Ovary (tissue), 3 donors: ENCODE results near the gene SF3A1.
"Not testable (repeated sequence)": the region's sequence is repeated elsewhere in the genome, so short reads cannot be mapped to it uniquely, and the experiment has no call there.

Source experiments
- CTCF ChIP-seq, 3 donors: fragments of 450-650 bp in 2 of 3; fragments of 200-600 bp in 1 of 3; IDR thresholded peaks; one replicate each; pipeline versions ENCODE4 v1.5.1 to v1.8.0; 2016 to 2022; ENCODE audit warnings: antibody characterized with exemption in 3 of 3, mild to moderate bottlenecking in 1 of 3
- EP300 ChIP-seq: sonication (generic); formaldehyde crosslinking; IDR thresholded peaks from one replicate; pipeline ENCODE4 v1.6.1; 2017; ENCODE audit warnings: antibody characterized with exemption
- POLR2A ChIP-seq: fragments of 450-650 bp; IDR thresholded peaks from one replicate; pipeline ENCODE4 v1.6.1; 2017; ENCODE audit warnings: antibody characterized with exemption, mild to moderate bottlenecking, moderate library complexity
- donor health status: DM: no; HTN: no; CAD: no.

GRCh38 chr22:30338341-30338740 lies 18.4 kb downstream of the SF3A1 start:
- TF ChIP-seq POLR2A; CTCF (IDR thresholded peaks at IDR 0.05); EP300: not testable (repeated sequence)
